ENCODE measurements around the gene GP9. TPM values are rescaled to one million over a fixed set of nuclear protein-coding genes. Genes with fewer than 3 reads are reported as not detected.

The GP9 gene
- total RNA-seq, 1 experiment from 2014 or later: not detected

- Histone ChIP-seq H3K23ac (ENCODE audit: insufficient read length, low read depth, low read length) (no peak overlapping the region), H3K27ac (ENCODE audit: insufficient read length, low read depth, low read length) (no peak overlapping the region), H2BK5ac (ENCODE audit: insufficient read length, low read length) (no peak overlapping the region), H3K9ac (ENCODE audit: extremely low read depth, insufficient read length, low read length) (no peak overlapping the region), H2BK120ac (ENCODE audit: low read depth, low read length, poor library complexity, severe bottlenecking) (no peak overlapping the region), H3K4me2 (ENCODE audit: insufficient read depth, insufficient read length, low read length) (no peak overlapping the region), H3K23me2 (ENCODE audit: insufficient read length, low read depth, low read length, poor library complexity, severe bottlenecking) (no peaks in the 10 kb centered on the region), H2BK20ac (ENCODE audit: low read depth, low read length, poor library complexity, severe bottlenecking) (no peak overlapping the region), H4K5ac (ENCODE audit: insufficient read length, low read depth, low read length) (no peak overlapping the region), H3K14ac (ENCODE audit: insufficient read depth, low read length) (no peak overlapping the region), H3T11ph (ENCODE audit: low read length) (no peak overlapping the region), H3K9me3 (ENCODE audit: control insufficient read depth, low read depth, low read length) (no peaks in the 10 kb centered on the region), H3K18ac (ENCODE audit: insufficient read length, low read depth, low read length) (no peak overlapping the region), H2AK5ac (ENCODE audit: insufficient read length, low read length) (no peak overlapping the region), H3K56ac (ENCODE audit: insufficient read length, low read depth, low read length) (no peak overlapping the region), H4K20me1 (ENCODE audit: control insufficient read depth, insufficient read depth, insufficient read length) (no peaks in the 10 kb centered on the region), H4K91ac (ENCODE audit: insufficient read length, low read depth, low read length) (no peak overlapping the region), H3K4ac (ENCODE audit: low read depth, low read length) (no peak overlapping the region), H3K27me3 (ENCODE audit: insufficient read depth, low read length) (no peaks in the 10 kb centered on the region), H2BK15ac (ENCODE audit: low read depth, low read length) (no peak overlapping the region), H3K79me2 (ENCODE audit: insufficient read depth, low read length) (no peaks in the 10 kb centered on the region), H2AFZ (ENCODE audit: low read length) (no peak overlapping the region), H3K79me1 (ENCODE audit: insufficient read depth, low read depth, low read length, poor library complexity, severe bottlenecking) (no peaks in the 10 kb centered on the region), H3K4me1 (ENCODE audit: insufficient read depth, low read length) (no peaks in the 10 kb centered on the region), H2BK12ac (ENCODE audit: insufficient read length, low read depth, low read length) (no peak overlapping the region), H4K8ac (replicated peaks; ENCODE audit: insufficient read length, low read depth, low read length) (no peak overlapping the region)
- WGBS (ENCODE audit: extremely low coverage, insufficient read length, low lambda C conversion rate): no CpG with 5 or more reads among the region's 7 CpGs
- no peak for DNase-seq
- Mint-ChIP-seq H3K4me1 (peaks cover 2 to 15% of the 10 kb centered on the region in 2 experiments), H3K9me3 (no peaks in the 10 kb centered on the region), H3K27me3 (ENCODE audit: low read depth) (peaks cover 16% of the 10 kb centered on the region), H3K4me3 (no peak overlapping the region), H3K36me3 (ENCODE audit: insufficient read depth in 1 of 3, low read depth in 3 of 3) (no peaks in the 10 kb centered on the region), H3K27ac (no peak overlapping the region)
- TF ChIP-seq, protein P1, sequence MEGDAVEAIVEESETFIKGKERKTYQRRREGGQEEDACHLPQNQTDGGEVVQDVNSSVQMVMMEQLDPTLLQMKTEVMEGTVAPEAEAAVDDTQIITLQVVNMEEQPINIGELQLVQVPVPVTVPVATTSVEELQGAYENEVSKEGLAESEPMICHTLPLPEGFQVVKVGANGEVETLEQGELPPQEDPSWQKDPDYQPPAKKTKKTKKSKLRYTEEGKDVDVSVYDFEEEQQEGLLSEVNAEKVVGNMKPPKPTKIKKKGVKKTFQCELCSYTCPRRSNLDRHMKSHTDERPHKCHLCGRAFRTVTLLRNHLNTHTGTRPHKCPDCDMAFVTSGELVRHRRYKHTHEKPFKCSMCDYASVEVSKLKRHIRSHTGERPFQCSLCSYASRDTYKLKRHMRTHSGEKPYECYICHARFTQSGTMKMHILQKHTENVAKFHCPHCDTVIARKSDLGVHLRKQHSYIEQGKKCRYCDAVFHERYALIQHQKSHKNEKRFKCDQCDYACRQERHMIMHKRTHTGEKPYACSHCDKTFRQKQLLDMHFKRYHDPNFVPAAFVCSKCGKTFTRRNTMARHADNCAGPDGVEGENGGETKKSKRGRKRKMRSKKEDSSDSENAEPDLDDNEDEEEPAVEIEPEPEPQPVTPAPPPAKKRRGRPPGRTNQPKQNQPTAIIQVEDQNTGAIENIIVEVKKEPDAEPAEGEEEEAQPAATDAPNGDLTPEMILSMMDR (conservative IDR thresholded peaks at IDR 0.05): no peak
Measured at GRCh38 chr3:129017484-129017899, 43.1 kb upstream of the GP9 start.

Data from H9 (cell line).